NCI-H460 (cell line): ENCODE results near the gene VWF. TPM values are rescaled to one million over a fixed set of nuclear protein-coding genes. Genes with fewer than 3 reads are reported as not detected.

Experiments used
- DNase-seq: peaks from one replicate; pipeline ENCODE4 v3.0.0-alpha.2; 2016; ENCODE audit warnings: low read depth; ENCODE audit errors: extremely low read depth
- total RNA-seq: library from RNA; depleted of rRNA; stranded (reverse); fragments of >200 nt; shearing (Covaris generic); gene quantifications from 2 replicates; pipeline ENCODE4 v1.2.3, GENCODE V29; 2014

Gene VWF
- total RNA-seq, 1 experiment from 2014 or later = 0.02 TPM

DNA sequence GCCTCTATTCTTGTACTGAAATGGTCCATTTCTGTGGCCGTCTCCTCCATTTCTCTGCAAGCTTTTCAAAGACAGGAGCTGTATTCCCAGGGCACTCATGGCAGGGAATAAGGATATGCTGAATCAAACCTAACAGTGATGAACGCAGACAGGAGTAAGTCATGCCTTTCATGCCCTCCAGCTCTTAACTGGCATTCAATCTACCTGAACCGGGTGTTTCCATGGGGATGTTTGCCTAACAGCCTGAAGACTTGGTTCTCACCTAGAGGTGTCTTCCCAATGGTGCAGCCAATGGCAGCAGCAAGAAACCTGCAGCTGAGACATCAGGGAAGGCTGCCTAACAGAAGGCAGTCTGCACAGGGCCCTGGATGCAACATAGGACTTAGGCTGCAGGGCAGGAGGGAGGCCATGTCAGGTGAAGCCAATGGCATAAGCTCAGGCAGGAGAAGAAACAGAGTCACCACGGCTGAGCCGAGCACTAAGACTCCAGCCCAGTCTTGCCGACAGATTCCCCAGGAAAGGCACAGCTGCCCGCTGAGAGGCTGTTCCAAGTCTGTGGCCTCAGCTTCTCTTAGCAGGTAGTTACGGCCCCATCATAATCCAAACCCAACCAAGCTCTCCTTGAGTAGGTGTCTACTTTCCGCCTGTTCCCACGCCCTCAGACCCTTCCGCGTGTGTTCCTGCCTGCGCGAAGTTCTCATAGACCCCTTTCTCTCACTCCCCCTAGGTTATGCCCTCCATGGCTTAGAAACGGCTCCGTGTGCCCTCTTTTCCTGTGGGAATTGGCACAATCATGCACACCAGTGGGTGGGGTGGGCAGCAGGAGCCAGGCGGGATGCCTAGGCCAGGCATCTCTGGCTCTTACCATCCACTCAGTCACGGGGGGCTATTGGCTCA lies 44.1 kb downstream of the VWF start:
- no peak for DNase-seq

DNA sequence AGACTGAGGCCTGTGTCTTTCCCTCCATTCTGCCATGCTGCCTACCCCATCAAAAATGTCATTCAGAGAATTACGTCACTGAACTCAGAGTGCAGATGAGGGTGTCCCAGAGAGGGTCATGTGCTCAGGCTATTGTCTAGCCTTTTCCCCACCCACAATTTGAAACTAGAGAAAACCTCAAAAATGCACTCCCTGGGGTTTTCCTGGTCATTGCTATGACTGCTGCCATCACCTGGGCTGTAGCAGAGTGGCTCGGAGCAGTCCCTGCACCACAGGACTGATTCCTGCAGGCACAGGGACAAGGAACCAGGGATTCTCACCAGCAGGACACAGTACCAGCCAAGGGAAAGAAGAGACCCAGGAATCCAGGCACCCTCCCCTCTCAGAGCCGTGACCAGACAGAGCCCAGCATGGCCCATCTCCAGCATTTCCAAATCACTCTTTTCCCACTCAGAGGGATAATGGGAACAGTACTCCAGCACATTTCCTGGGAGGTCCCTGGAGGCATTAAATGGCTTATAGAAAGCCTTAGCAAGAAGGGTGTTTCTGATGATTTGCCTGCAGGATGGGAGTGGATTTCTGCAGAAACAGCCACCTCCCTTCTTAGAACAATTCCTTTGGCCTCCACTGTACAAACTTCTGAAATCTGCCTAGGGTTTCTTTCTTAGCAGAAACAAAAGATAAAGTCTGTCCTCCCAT lies 45.9 kb downstream of the VWF start:
- DNase-seq = no peak

DNA sequence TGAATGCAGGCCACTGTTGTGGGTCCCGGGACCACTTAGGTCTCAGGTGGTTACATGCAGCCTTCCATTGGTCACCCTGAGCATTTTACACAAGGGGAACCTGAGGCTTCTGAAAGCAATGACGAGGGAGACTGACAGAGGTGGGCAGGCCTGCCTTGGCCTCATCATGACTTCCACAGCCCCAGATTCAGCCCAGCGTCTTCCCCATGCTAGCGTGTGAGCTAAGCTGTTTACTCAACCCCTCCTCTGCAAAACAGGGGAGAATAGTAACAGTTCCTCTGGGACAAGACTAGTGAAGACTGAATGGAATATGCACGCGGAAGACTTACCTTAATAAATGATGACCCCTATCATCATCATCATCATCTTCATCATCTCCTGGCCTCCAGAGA lies 46.8 kb downstream of the VWF start:
- no peak for DNase-seq

DNA sequence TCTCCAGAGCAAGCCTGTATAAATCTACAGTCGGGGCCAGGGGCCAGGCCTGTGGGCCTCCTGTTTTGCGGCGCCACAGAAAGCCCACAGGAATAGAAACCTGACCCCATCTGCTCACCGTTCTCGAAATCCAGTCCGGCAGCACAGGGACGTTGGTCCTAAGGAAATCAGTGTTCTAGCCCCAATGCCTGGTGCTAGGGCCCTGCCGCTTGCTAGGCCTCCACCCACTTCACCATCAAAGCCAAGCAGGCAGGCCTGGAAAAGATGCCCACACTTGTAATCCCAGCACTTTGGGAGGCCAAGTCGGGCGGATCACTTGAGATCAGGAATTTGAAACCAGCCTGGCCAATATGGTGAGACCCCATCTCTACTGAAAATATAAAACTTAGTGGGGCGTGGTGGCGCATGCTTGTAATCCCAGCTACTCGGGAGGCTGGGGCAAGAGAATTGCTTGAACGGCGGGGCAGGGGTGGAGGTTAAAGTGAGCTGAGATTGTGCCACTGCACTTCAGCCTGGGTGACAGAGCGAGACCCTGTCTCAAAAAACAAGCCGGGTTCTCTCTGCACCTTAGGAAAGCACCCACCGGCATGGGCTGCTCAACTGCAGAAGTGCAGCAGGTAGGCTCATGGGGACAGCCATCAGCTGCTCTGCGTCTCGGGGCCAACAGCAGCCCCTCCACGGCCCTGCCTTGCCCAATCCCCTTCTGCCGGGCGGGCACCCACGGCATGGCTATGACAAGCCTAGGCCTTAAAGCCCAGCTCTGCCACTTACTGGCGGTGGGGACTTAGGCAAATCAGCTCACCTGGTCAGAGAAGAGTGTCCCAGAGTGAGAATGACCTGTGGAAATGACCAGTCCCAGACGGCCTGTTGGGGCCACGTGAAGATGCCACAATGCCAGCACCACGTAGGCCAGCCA lies 47.4 kb downstream of the VWF start:
- no peak for DNase-seq

DNA sequence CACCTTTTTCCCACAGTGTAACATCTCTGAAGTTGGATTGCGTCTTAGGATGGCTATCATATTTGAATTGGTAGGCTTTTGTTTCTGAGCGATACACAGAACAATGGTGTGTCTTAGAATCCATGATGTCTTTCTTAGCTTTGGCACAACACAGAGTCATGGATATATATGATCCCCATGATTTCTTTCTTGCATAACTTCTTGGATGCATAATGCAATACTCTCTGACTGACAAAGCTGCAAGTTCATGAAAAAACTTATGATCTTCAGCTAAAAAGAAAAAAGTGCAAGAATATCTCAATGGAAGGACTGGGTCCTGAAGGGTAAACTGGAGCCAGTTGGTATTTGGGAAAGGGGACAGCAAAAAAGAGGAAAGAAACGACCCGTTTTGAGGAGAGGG lies 48.1 kb downstream of the VWF start:
- DNase-seq = no peak

DNA sequence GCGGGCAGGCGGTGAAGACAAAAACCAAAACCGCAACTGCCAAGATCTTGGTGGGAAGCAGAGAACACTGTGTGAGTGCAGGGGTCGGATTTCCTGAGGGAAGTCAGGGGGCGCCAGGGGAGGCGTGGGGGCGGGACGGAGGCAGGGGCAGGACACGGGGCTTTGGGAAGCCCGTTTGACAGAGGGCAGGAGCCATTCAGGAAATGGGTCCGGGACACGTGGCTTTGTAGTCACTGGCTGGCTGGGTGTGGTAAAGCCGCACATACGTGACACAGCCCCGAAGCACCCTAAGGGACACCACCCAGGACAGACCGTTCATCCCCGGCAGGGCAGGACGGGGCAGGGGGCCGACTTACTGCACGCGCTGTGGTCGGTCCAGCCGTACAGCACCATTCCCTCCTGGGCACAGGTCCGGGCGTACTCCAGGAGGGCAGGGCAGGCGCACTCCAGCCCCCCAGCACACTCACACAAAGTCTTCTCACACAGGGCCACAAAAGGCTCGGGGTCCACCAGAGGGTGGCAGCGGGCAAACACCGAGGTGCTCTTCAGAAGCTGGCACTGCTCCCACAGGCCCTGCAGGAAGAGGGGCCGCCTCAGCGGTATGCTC lies 49.4 kb downstream of the VWF start:
- DNase-seq = no peak

DNA sequence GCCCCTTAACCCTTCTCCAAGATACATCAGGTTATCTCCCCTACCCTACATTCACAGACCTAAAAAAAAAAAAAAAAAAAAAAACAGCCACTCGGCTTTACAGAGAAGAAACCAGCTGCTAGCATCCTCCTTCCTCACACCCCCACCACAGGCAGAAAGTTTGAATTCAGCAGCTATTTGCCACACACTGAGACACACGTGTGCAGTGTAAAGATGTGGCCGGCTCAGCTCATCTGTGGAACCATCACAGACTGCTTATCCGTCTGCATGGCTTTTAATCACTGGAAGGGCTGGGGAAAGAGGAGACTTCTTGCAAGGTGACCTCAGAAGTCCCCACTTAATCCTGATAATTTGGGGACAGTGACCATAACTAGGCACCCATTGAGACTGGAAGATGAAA lies 50.0 kb downstream of the VWF start:
- no peak for DNase-seq

DNA sequence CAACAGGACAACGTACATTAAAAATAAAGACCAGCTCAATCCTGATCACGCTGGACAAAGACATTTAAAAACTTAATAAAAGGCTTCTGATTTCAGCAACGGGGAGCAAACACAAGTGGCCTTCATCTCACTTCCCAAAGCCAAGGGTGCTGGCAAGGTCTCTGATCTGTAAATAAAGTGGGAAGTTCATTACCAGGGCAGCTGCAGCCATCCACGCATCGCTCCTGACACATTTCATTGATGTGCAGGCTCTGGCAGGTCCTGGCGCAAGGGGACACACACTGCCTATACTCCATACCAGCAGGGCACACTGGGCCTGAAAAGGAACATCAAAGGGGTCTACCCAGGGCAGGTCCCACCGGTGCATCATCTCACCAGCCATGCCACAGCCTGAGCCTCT lies 51.0 kb downstream of the VWF start:
- DNase-seq = no peak

DNA sequence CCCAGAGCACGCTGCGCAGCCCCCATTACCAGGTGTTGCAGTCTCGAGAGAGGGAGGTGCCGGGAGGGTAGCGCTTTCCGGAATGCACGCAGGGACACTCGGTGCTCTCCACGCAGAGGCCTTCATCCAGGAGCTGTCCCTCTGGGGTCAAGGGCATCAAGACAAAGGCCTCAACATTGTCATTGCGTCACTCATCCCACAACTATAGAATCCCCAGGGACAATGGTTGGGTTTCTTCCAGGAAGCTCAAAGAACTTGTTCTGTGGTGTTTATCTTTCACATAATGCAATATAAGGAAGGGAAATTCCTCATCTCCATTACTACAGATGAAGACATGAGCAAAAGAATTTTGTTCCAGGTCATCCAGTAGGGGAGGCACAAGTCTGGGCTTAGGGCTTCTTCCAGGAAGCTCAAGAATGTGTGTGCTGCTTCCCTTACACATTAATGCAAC lies 52.1 kb downstream of the VWF start:
- DNase-seq = no peak

DNA sequence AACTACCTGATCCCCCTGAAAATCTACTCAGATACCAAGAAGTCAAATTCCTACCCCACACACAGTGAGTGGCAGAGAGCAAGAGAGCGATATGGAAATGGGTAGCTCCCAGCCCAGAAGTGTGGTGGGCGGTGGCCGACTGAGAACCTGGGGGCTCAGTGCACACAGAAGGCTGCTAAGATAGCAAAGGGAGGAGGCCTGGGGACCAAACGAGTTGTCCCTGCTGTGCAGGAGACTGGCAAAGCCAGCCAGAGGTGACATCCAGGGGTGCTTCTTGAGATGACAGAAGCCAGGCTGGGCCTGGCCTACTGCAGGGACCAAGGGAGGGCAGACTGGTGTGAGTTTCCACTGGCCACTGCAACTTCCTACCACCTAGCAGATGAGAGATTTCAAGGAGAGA lies 52.9 kb downstream of the VWF start:
- DNase-seq = no peak

DNA sequence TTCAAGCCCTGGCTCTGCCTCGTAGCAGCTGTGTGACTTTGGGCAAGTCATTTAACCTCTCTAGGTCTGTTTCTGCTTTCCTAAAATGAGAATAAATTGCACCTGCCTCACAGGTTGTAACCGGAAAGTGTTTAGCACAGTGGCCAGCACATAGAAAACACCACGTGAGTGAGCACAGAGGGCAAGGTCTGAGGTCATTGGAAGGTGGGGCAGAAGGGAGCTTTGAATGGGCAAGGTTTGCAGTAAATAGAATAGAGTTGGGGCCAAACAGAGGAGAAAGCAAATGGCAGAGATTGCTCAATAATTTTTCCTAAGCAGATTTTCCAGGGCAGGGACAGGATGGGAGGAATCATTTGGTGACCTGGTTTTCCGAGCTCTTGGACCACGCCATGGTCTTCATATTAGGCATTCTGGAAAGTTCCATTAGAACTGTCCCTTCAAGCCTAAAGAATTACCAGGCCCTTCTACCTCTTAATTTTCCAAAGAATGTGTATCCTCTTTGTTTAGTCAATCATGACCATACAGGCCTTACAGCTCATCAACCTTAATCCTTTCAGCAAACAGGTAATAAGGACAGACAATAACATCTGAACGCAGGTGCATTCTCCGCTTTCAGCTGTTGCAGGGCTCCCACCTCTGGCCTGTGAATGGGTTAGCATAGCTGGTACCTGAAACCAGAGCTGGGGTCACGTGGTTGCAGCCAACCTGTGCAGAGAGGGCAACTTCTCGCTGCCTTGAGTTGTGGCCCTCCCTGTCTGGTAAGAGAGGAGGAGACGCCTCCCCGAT lies 53.8 kb downstream of the VWF start:
- DNase-seq = no peak

DNA sequence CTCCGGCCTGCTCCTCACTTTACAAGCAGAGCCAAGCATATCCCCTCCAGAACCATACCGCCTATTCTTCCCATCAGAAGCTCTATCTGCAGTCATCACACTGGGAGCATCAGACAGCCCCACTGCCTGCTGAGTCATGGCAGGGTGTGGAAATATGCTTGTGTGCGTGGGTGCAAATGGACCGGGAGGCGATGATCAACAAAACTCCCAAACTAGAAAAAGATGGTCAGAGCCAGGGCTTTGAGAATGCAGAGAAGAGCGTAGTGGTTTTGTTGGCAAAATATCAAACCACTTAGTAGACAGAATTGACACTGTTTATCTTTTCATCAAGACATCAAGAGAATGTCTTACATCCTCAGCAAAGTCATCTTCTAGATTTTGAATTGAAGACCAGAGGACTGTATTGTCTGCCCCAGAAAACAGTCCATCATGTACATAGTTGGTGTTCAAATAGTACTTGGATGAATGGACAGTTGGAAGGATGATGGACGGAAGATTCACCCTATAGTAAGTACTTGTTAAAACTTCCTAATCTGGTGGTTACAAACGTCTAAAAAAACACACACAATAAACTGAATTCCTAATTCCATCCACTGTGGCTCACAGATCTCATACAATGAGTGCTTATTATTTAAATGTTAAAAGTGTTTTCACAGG lies 54.9 kb downstream of the VWF start:
- DNase-seq = peak; percentile 14

DNA sequence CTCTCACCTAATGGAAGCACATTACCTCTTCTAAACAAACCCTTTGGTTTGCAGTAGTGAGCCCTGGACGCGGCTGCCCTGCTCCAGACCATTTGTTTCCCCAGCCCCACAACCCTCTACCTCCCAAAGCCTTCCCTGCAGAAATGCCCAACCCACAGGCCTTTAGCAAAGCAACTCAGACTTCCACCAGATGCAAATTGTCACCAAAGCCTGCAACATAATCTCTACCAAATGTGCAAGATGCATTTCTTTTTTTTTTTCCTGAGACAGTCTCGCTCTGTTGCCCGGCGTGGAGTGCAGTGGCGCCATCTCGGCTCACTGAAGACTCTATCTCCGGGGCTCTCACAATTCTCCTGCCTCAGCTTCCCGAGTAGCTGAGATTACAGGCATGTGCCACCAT lies 56.2 kb downstream of the VWF start:
- no peak for DNase-seq

DNA sequence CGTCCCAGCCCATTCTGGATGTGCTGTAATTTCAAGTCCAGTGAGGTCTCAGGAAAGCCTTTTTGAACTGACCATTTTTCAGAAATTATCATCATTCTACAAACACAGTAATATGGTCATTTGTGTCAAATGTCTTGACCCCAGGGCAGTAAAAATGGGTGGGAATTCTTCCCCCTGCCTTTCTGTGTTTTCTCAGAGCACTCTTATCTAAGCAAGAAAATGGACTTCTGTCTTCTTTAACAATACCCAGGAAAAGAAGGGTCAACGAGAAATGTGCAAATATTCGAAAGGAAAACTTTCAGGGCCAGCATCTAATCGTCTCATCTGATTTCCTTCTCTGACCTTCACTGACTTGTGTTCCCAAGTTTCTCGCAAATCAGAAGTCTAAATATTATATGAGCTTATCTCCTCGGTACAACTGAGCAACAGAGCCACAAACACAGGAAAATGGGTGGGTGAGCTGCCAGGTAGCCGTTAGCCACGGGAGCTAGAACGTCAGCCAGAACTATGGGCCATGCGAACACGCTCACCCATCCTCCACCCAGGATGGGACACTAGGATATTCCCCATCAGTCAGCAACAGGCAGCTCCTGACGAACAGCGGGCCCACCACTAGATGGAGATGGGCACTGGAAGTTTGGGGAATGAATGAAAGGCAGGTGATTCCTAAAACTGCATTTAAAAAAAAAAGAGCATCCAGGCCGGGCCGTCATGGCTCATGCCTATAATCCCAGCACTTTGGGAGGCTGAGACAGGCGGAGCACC lies 57.1 kb downstream of the VWF start:
- no peak for DNase-seq

DNA sequence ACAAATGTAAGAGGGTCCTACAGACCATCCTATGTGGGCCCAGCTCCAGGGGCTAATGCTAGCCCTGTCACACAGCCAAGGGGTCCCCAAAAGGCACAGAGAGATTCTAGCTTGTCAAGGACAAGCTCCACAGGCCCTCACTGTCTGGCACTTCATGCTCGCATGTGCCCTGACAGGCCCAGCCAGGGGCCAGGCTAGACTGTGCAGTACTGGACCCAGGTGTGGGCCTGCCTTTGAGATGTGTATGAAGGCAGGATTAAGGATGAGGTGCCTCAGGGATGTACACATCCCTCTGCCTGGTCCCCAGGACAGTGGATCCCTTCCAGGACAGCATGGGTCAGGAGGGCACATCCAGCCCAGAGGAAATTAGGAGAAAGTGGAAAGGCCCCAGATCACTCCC lies 57.8 kb downstream of the VWF start:
- no peak for DNase-seq

DNA sequence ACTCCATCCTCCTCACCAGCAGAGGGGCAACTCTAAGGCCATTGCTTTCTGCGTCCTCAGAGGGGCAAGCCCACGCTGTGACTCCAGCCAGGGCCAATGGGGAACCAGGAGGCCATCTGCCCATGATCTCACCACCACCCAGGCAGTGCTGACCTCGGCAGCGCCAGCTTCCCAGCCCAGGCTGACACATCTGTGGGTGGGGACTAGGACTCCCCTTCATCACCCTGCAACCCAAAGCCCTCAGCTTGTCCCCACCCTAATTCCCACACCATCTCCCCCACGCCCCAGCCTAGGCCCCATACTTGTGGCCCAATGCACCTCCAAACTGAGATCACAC lies 58.6 kb downstream of the VWF start:
- no peak for DNase-seq

DNA sequence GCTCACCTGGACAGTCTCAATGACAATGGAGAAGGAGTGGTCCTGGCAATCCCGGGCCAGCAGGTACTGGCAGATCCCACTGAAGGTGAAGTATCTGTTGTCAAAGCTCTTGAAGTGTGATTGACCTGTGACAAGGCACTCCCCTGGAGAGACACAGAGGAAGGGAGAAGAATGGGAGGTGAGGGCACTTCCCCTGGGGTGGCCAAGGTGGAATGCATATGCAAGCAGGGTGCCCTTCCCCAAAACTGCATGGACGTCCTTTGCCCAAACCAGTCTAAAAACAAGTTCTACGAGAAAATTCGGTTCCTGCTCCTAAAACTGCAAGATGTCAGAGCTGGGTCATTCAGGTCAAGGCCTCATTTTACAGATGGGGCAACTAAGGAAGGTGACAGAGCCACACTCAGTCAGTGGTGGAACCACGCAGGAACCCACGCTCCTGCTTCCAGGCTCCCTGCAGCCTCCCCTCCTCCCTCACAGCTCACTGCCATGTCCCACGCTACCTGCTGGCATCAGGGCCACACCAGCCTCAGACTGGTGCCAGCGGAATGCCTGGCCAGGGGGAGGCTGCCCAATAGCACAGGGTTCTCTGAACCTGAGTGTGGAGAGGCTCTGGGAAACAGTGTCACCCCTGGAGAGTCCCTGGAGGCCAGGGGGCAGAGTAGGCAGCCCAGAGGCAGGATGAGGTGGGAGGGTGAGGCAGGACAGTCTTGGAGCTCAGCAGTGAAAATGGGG lies 59.2 kb downstream of the VWF start:
- no peak for DNase-seq
